Esophagus muscularis mucosa (tissue), 4 donors: ENCODE results near the gene CC2D2A. TPM values are rescaled to one million over a fixed set of nuclear protein-coding genes. Genes with fewer than 3 reads are reported as not detected.

Source experiments
- DNase-seq: peaks from one replicate; pipeline ENCODE4 v3.0.0-alpha.2; 2017; ENCODE audit errors: extremely low spot score
- H3K27ac ChIP-seq, 4 donors: fragments of 200-600 bp; sonication (generic); replicated peaks in 1 of 4; 1 replicate in 3 of 4; 2 replicates in 1 of 4; pipeline ENCODE4 v1.5.1; 2016 to 2019; ENCODE audit warnings: mild to moderate bottlenecking in 1 of 4
- H3K27me3 ChIP-seq, 4 donors: fragments of 200-600 bp; sonication (generic); one replicate each; pipeline versions ENCODE4 v1.5.1 to v1.6.0; 2016 to 2019
- H3K36me3 ChIP-seq, 4 donors: fragments of 200-600 bp; sonication (generic); one replicate each; pipeline ENCODE4 v1.5.1; 2016 to 2019
- H3K4me1 ChIP-seq, 4 donors: fragments of 200-600 bp; sonication (generic); one replicate each; pipeline ENCODE4 v1.5.1; 2016 to 2019
- H3K4me3 ChIP-seq, 4 donors: fragments of 200-600 bp; sonication (generic); 1 replicate in 2 of 4; 2 replicates in 2 of 4; pipeline ENCODE4 v1.5.1; 2016 to 2019; ENCODE audit warnings: mild to moderate bottlenecking in 4 of 4, moderate library complexity in 1 of 4
- H3K9me3 ChIP-seq, 4 donors: fragments of 200-600 bp; sonication (generic); 1 replicate in 3 of 4; 2 replicates in 1 of 4; pipeline ENCODE4 v1.5.1; 2016 to 2019
- CTCF ChIP-seq, 3 experiments: fragments of 200-600 bp in 2 of 3; fragments of 450-650 bp in 1 of 3; sonication (generic) in 2 of 3; IDR thresholded peaks; one replicate each; pipeline ENCODE4 v1.5.1; 2017 to 2019; ENCODE audit warnings: antibody characterized with exemption in 3 of 3, mild to moderate bottlenecking in 2 of 3, moderate library complexity in 1 of 3
- EP300 ChIP-seq: sonication (generic); formaldehyde crosslinking; IDR thresholded peaks from one replicate; pipeline ENCODE4 v1.6.1; 2017; ENCODE audit warnings: antibody characterized with exemption
- POLR2A ChIP-seq: fragments of 450-650 bp; IDR thresholded peaks from one replicate; pipeline ENCODE4 v1.6.1; 2017; ENCODE audit warnings: antibody characterized with exemption, moderate library complexity, mild to moderate bottlenecking, low read depth
- POLR2AphosphoS5 ChIP-seq, 2 donors: sonication (generic); formaldehyde crosslinking; IDR thresholded peaks; one replicate each; pipeline ENCODE4 v1.6.1; 2017; ENCODE audit warnings: antibody characterized with exemption in 2 of 2
- WGBS: methylation state at CpG from one replicate; pipeline ENCODE4 v1.1.5; 2018; 5-methylcytosine and 5-hydroxymethylcytosine counted together
- intact Hi-C: fragments of 100-400 bp; cut with DNase I; formaldehyde crosslinking; loops from one replicate; pipeline ENCODE4 v1.15.1; 2023
- total RNA-seq, 4 donors: library from RNA; depleted of rRNA; stranded (reverse); fragments of >200 nt; gene quantifications; one replicate each; pipeline versions ENCODE4 v1.1.0 to v1.2.1, GENCODE V29; 2016

CC2D2A gene
- total RNA-seq, 4 donors from 2014 or later, result 23.0 to 59.7 (median 45.0) TPM

DNA sequence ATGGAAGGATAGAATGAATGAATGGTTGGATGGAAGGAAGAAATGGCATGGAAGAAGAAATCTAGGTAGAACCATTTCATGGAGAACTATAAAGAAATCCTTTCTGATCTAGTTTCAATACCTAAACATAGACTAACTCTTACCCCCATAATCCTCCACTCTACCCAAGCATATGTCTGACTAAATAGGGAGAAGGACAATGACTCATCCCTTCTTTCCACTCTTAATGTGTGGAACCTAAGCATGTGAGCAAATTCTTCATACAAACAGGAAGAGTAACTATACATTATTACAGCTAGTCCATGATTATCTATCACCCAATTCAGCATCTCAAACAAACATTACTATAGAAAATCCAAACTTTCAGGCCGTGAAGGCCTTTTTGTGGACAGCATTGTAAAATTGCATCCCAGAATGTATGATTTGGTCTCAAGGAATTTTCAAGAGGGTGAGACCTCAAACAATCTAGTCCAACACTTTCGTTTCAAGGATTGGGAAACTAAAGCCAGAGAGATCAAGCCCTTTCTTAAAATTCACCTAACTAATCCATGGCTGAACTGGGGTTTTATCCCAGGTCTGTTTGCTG is 30.6 kb upstream of the CC2D2A start:
- DNase-seq, result peak; percentile 29
- 78% methylated on average over 2 of the region's 2 CpGs for WGBS
- intact Hi-C loops, result no loop called here

GRCh38 chr4:15443371-15444160 is 26.1 kb upstream of the CC2D2A start:
- Histone ChIP-seq H3K4me1 (no peaks in the 10 kb centered on the region), H3K36me3 (no peaks in the 10 kb centered on the region), H3K27me3 (no peaks in the 10 kb centered on the region), H3K27ac (no peak overlapping the region), H3K4me3 (no peak overlapping the region), H3K9me3 (no peaks in the 10 kb centered on the region)
- intact Hi-C loops, result no loop called here
- DNase-seq, result peak; percentile 45
- TF ChIP-seq CTCF (IDR thresholded peaks at IDR 0.05), result no peak
- no peak for TF ChIP-seq POLR2A
- TF ChIP-seq EP300, result no peak
- no peak for TF ChIP-seq POLR2AphosphoS5 (IDR thresholded peaks at IDR 0.05)
- 64% methylated on average over 2 of the region's 2 CpGs for WGBS

More for the DNA sequence above, 30.6 kb upstream of the CC2D2A start:
- Histone ChIP-seq H3K27me3 (no peaks in the 10 kb centered on the region), H3K27ac (no peak overlapping the region), H3K4me3 (no peak overlapping the region), H3K9me3 (no peaks in the 10 kb centered on the region), H3K36me3 (no peaks in the 10 kb centered on the region), H3K4me1 (peaks cover 0 to 20% (median 16%) of the 10 kb centered on the region in 4 donors)
- TF ChIP-seq POLR2AphosphoS5 (IDR thresholded peaks at IDR 0.05) (no peak), CTCF (IDR thresholded peaks at IDR 0.05) (no peak), POLR2A (no peak), EP300 (no peak)

DNA sequence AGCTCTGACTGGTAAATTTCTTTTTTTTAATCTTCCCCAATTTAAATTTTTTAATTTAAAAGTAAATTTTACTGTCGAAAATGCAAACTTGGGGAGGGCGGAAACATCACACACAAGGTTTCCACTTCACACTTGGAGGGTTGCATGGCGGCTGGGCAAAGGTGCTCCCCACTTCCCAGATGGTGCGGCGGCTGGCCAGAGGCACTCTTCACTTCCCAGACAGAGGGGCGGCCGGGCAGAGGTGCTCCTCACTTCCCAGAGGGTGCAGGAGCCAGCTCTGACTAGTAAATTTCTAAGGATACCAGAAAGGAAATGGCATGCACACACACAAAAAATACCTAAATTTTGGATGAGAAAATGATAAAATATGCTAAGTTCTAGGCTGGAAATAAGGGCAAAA is 25.4 kb upstream of the CC2D2A start:
- Histone ChIP-seq H3K4me1 (no peaks in the 10 kb centered on the region), H3K9me3 (no peaks in the 10 kb centered on the region), H3K27ac (no peak overlapping the region), H3K36me3 (no peaks in the 10 kb centered on the region), H3K27me3 (no peaks in the 10 kb centered on the region), H3K4me3 (no peak overlapping the region)
- TF ChIP-seq POLR2AphosphoS5 (IDR thresholded peaks at IDR 0.05) (no peak), EP300 (no peak), CTCF (IDR thresholded peaks at IDR 0.05) (no peak), POLR2A (no peak)
- peak; percentile 84 for DNase-seq
- WGBS, result 97% methylated on average over 7 of the region's 7 CpGs
- intact Hi-C loops, result no loop called here

- no peak for DNase-seq
- no peaks in the 10 kb centered on the region for H3K36me3 ChIP-seq
- WGBS, result 64% methylated on average over 4 of the region's 4 CpGs
- no peak overlapping the region for H3K4me3 ChIP-seq
- no peaks in the 10 kb centered on the region for H3K9me3 ChIP-seq
- H3K27me3 ChIP-seq, result no peaks in the 10 kb centered on the region
- intact Hi-C loops, result no loop called here
- no peak overlapping the region for H3K27ac ChIP-seq
- H3K4me1 ChIP-seq, result no peaks in the 10 kb centered on the region
- no peak for TF ChIP-seq EP300
- TF ChIP-seq POLR2AphosphoS5 (IDR thresholded peaks at IDR 0.05), result no peak
- no peak for TF ChIP-seq POLR2A
- no peak for TF ChIP-seq CTCF (IDR thresholded peaks at IDR 0.05)
Measured at GRCh38 chr4:15444879-15445547, 24.7 kb upstream of the CC2D2A start.
